Endodermal cell (in vitro differentiated cells): Measurements from ENCODE around the gene NOD2. TPM values are rescaled to one million over a fixed set of nuclear protein-coding genes. Genes with fewer than 3 reads are reported as not detected.
A peak's percentile ranks its signal among the peaks of the same experiment; 100 is the strongest.

ENCODE experiments used
- DNase-seq: peaks from one replicate; pipeline ENCODE4 v3.0.0-alpha.2; 2017
- H3K27ac ChIP-seq: 2 replicates; pipeline ENCODE4 v1.5.1; 2013; ENCODE audit warnings: mild to moderate bottlenecking, low read depth, low read length, moderate library complexity
- H3K27me3 ChIP-seq: 2 replicates; pipeline ENCODE4 v1.6.1; 2013; ENCODE audit warnings: mild to moderate bottlenecking, low read length, moderate library complexity; ENCODE audit not compliant: insufficient read depth, control insufficient read depth, poor library complexity, severe bottlenecking
- H3K36me3 ChIP-seq: 2 replicates; pipeline ENCODE4 v1.7.0; 2013; ENCODE audit warnings: mild to moderate bottlenecking, low read length, moderate library complexity; ENCODE audit not compliant: control insufficient read depth, insufficient read depth
- H3K4me1 ChIP-seq: one replicate; pipeline ENCODE4 v1.7.0; 2013; ENCODE audit warnings: low read length; ENCODE audit not compliant: control insufficient read depth, insufficient read depth
- H3K4me3 ChIP-seq: 2 replicates; pipeline ENCODE4 v1.5.1; 2013; ENCODE audit warnings: mild to moderate bottlenecking, low read length, moderate library complexity
- H3K9ac ChIP-seq: 2 replicates; pipeline ENCODE4 v1.6.1; 2013; ENCODE audit warnings: mild to moderate bottlenecking, low read length, moderate library complexity; ENCODE audit not compliant: poor library complexity, severe bottlenecking; ENCODE audit errors: extremely low read depth
- H3K9me3 ChIP-seq: 2 replicates; pipeline ENCODE4 v1.6.1; 2013; ENCODE audit warnings: mild to moderate bottlenecking, low read length, moderate library complexity; ENCODE audit not compliant: control insufficient read depth
- H3K27ac Mint-ChIP-seq: 2 replicates; pipeline ENCODE4 v1.8.0; 2020; ENCODE audit warnings: mixed read lengths
- H3K27me3 Mint-ChIP-seq: 2 replicates; pipeline ENCODE4 v1.8.0; 2021; ENCODE audit warnings: mild to moderate bottlenecking, mixed read lengths; ENCODE audit not compliant: insufficient read depth
- H3K36me3 Mint-ChIP-seq: 2 replicates; pipeline ENCODE4 v1.8.0; 2020; ENCODE audit warnings: low read depth, mixed read lengths
- H3K4me1 Mint-ChIP-seq: 2 replicates; pipeline ENCODE4 v1.8.0; 2020; ENCODE audit warnings: mixed read lengths
- H3K4me3 Mint-ChIP-seq: 2 replicates; pipeline ENCODE4 v1.8.0; 2020; ENCODE audit warnings: mild to moderate bottlenecking, moderate library complexity, mixed read lengths
- H3K9me3 Mint-ChIP-seq: 2 replicates; pipeline ENCODE4 v1.8.0; 2020; ENCODE audit warnings: mild to moderate bottlenecking, mixed read lengths
- WGBS, 2 experiments: methylation state at CpG; one replicate each; pipeline versions ENCODE4 v1.1.5 to v1.1.7; 2013; ENCODE audit warnings: missing lambda C conversion rate in 2 of 2, mixed read lengths in 1 of 2; ENCODE audit not compliant: insufficient coverage in 1 of 2, insufficient read length in 1 of 2; 5-methylcytosine and 5-hydroxymethylcytosine counted together
- total RNA-seq, 2 donors: library from RNA; stranded (reverse); fragmentation: NEBNext Ultra II Directional in 1 of 2; extraction: Animal tissue kit (Norgen Biotek cat#: 25700) in 1 of 2; gene quantifications; 2 replicates in 1 of 2; 3 replicates in 1 of 2; pipeline ENCODE4 v1.2.1, GENCODE V29; 2021
- TF ChIP-seq, protein P1 (sequence below): fragments of 200-600 bp; sonication (generic); conservative IDR thresholded peaks from 2 replicates; pipeline ENCODE4 v1.5.0; 2021; ENCODE audit warnings: antibody characterized with exemption, mild to moderate bottlenecking

NOD2 gene
- total RNA-seq, 2 donors from 2014 or later, result 0.33 to 0.42 TPM

DNA sequence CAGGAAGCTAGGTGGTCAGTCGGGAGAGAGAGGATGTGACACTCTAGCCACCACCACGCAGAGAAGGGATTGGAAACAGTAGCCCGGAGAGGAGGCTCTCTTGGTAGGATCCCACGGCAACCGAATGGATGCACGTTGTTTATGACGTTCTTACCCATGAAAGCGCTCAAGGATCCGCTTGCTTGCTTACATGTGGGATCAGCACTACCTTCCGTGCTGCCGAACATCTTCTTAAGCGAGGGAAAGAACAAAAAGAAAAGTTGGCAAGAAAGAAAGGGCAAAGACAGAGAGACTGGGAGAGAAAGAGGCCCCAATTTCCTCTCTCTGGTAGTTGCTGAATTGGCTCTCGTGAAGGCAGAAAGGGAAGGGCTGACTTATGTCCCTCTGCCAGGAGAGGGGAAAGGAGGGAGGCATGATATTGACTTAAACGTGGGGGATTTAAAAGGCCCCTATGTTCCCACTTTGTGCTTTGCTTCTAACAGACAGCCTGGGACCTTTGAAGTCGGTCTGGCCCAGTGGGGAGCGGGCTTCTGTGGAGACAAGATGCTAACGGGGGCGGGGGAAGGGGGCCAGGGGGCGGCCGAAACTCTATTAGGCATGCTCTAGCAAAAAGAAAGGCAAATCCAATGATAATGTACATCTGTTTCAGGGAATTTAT lies 47.7 kb upstream of the NOD2 start:
- H3K27me3 Mint-ChIP-seq, result peaks cover 1% of the 10 kb centered on the region
- 65 to 69% methylated on average over 13 to 20 of the region's 20 CpGs for WGBS, 2 experiments
- H3K4me3 Mint-ChIP-seq, result no peak overlapping the region
- Histone ChIP-seq H3K4me1 (no peaks in the 10 kb centered on the region), H3K36me3 (no peaks in the 10 kb centered on the region), H3K9me3 (no peaks in the 10 kb centered on the region), H3K9ac (no peak overlapping the region), H3K27me3 (no peaks in the 10 kb centered on the region), H3K4me3 (no peak overlapping the region), H3K27ac (peak overlapping the region; percentile 89)
- H3K9me3 Mint-ChIP-seq, result no peaks in the 10 kb centered on the region
- no peak for DNase-seq
- TF ChIP-seq, protein P1, sequence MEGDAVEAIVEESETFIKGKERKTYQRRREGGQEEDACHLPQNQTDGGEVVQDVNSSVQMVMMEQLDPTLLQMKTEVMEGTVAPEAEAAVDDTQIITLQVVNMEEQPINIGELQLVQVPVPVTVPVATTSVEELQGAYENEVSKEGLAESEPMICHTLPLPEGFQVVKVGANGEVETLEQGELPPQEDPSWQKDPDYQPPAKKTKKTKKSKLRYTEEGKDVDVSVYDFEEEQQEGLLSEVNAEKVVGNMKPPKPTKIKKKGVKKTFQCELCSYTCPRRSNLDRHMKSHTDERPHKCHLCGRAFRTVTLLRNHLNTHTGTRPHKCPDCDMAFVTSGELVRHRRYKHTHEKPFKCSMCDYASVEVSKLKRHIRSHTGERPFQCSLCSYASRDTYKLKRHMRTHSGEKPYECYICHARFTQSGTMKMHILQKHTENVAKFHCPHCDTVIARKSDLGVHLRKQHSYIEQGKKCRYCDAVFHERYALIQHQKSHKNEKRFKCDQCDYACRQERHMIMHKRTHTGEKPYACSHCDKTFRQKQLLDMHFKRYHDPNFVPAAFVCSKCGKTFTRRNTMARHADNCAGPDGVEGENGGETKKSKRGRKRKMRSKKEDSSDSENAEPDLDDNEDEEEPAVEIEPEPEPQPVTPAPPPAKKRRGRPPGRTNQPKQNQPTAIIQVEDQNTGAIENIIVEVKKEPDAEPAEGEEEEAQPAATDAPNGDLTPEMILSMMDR, result no peak
- peaks cover 11% of the 10 kb centered on the region for H3K4me1 Mint-ChIP-seq
- no peaks in the 10 kb centered on the region for H3K36me3 Mint-ChIP-seq
- no peak overlapping the region for H3K27ac Mint-ChIP-seq

DNA sequence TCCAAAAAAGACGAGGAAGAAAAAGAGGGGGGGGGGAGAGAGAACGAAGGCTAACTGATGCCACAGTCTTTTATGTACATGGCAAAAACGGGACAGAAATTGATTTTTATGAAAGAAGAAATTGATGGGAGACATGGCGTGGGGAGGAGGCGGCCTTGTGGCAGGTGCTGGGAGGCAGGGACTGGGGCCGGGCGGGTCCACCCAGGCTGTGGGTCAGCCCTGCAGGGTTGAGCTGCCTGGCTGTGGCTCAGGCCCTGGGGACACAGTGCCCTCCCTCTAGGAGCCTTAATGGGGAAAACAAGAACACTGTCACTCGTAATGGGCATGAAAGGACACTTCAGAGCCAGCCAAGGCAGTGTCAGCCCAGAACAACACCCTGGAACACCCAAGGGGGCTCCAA lies 47.1 kb upstream of the NOD2 start:
- Histone ChIP-seq H3K27ac (peak overlapping the region; percentile 12), H3K4me1 (no peaks in the 10 kb centered on the region), H3K4me3 (no peak overlapping the region), H3K9me3 (no peaks in the 10 kb centered on the region), H3K9ac (no peak overlapping the region), H3K27me3 (no peaks in the 10 kb centered on the region), H3K36me3 (no peaks in the 10 kb centered on the region)
- Mint-ChIP-seq H3K9me3 (no peaks in the 10 kb centered on the region), H3K27me3 (peaks cover 1% of the 10 kb centered on the region), H3K36me3 (no peaks in the 10 kb centered on the region), H3K4me3 (no peak overlapping the region), H3K4me1 (peaks cover 11% of the 10 kb centered on the region), H3K27ac (no peak overlapping the region)
- DNase-seq, result no peak
- TF ChIP-seq, protein P1, result no peak
- WGBS, 2 experiments, result 89 to 92% methylated on average over 4 to 8 of the region's 8 CpGs

DNA sequence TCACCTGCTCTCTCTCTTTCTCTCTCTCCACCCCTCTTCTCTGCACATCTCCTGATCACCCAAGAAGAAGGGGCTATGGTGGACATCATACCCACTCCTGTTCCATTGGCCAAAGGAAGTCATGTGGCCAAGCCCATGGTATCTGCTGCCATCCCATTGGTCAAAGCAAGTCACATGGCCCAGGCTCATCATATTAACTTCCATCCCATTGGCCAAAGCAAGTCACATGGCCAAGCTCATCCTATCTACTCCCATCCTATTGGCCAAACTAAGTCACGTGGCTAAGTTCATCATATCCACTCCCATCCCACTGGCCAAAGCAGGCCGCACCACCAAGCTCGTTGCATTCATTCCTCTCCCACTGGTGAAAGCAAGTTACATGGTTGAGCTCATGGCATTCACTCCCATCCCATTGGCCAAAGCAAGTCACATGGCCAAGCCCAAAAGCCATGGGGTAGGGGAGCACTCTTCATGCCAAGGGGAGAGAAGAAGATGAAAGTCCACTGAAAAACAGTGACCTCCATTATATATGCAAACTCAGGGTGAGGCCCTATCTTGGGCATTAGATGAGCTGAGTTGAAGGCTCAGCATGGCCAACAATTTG lies 41.5 kb upstream of the NOD2 start:
- TF ChIP-seq, protein P1, result no peak
- Mint-ChIP-seq H3K4me3 (no peak overlapping the region), H3K27me3 (no peaks in the 10 kb centered on the region), H3K36me3 (no peaks in the 10 kb centered on the region), H3K4me1 (peaks cover 4% of the 10 kb centered on the region), H3K9me3 (no peaks in the 10 kb centered on the region), H3K27ac (no peak overlapping the region)
- Histone ChIP-seq H3K27me3 (no peaks in the 10 kb centered on the region), H3K36me3 (no peaks in the 10 kb centered on the region), H3K27ac (no peak overlapping the region), H3K4me1 (no peaks in the 10 kb centered on the region), H3K9me3 (no peaks in the 10 kb centered on the region), H3K4me3 (no peak overlapping the region), H3K9ac (no peak overlapping the region)
- no peak for DNase-seq
- 96 to 100% methylated on average over 1 to 3 of the region's 3 CpGs for WGBS, 2 experiments
